Left ventricle myocardium inferior (tissue), 1 donor: Measurements from ENCODE around the gene EHBP1L1. TPM values are rescaled to one million over a fixed set of nuclear protein-coding genes. Genes with fewer than 3 reads are reported as not detected.
A peak's percentile ranks its signal among the peaks of the same experiment; 100 is the strongest.

ENCODE experiments used
- DNase-seq: peaks from one replicate; pipeline ENCODE4 v3.0.0-alpha.2; 2020
- H3K27ac ChIP-seq: fragments of 200-600 bp; replicated peaks from 2 replicates; pipeline ENCODE4 v1.8.0; 2021
- H3K27me3 ChIP-seq: fragments of 200-600 bp; 2 replicates; pipeline ENCODE4 v1.8.0; 2021; ENCODE audit warnings: low read depth
- H3K36me3 ChIP-seq: fragments of 200-600 bp; 2 replicates; pipeline ENCODE4 v1.8.0; 2021
- H3K4me1 ChIP-seq: fragments of 200-600 bp; 2 replicates; pipeline ENCODE4 v1.8.0; 2021
- H3K4me3 ChIP-seq: fragments of 200-600 bp; 2 replicates; pipeline ENCODE4 v1.8.0; 2021; ENCODE audit warnings: mild to moderate bottlenecking, moderate library complexity
- H3K9me3 ChIP-seq: fragments of 200-600 bp; replicated peaks from 2 replicates; pipeline ENCODE4 v1.8.0; 2021
- CTCF ChIP-seq: fragments of 200-600 bp; IDR thresholded peaks from 2 replicates; pipeline ENCODE4 v1.8.0; 2021; ENCODE audit warnings: antibody characterized with exemption, mild to moderate bottlenecking, borderline replicate concordance
- intact Hi-C: fragments of 100-400 bp; cut with micrococcal nuclease; formaldehyde crosslinking; loops from one replicate; pipeline ENCODE4 v1.11.0; 2022
- total RNA-seq: library from RNA; stranded (reverse); fragmentation: NEBNext Ultra II Directional; extraction: Animal tissue kit (Norgen Biotek cat#: 25700); gene quantifications from one replicate; pipeline ENCODE4 v1.2.1, GENCODE V29; 2021
- donor health status: DM: no; HTN: yes; CAD: no; lungs with severe emphysema.

Gene EHBP1L1
- total RNA-seq, 1 donor from 2014 or later: 69.5 TPM

- Histone ChIP-seq H3K9me3 (no peaks in the 10 kb centered on the region), H3K4me3 (no peak overlapping the region), H3K4me1 (peaks cover 41% of the 10 kb centered on the region), H3K27me3 (no peaks in the 10 kb centered on the region), H3K27ac (no peak overlapping the region), H3K36me3 (peaks cover 80% of the 10 kb centered on the region)
- no peak for DNase-seq
- no peak for TF ChIP-seq CTCF
- intact Hi-C loops: no loop called here
Measured at GRCh38 chr11:65634109-65634436, 58.2 kb downstream of the EHBP1L1 start.

GRCh38 chr11:65634440-65634839 lies 58.6 kb downstream of the EHBP1L1 start:
- Histone ChIP-seq H3K4me3 (no peak overlapping the region), H3K36me3 (peaks cover 77% of the 10 kb centered on the region), H3K4me1 (peaks cover 45% of the 10 kb centered on the region), H3K27ac (no peak overlapping the region), H3K27me3 (no peaks in the 10 kb centered on the region), H3K9me3 (no peaks in the 10 kb centered on the region)
- TF ChIP-seq CTCF: no peak
- no peak for DNase-seq
- intact Hi-C loops: no loop called here

- no peak overlapping the region for H3K4me3 ChIP-seq
- no peak overlapping the region for H3K27ac ChIP-seq
- no peak for TF ChIP-seq CTCF
- intact Hi-C loops: no loop called here
- no peaks in the 10 kb centered on the region for H3K9me3 ChIP-seq
- peaks cover 70% of the 10 kb centered on the region for H3K36me3 ChIP-seq
- DNase-seq: no peak
- peaks cover 45% of the 10 kb centered on the region for H3K4me1 ChIP-seq
- H3K27me3 ChIP-seq: no peaks in the 10 kb centered on the region
Measured at GRCh38 chr11:65634905-65635731, 59.3 kb downstream of the EHBP1L1 start.

DNA sequence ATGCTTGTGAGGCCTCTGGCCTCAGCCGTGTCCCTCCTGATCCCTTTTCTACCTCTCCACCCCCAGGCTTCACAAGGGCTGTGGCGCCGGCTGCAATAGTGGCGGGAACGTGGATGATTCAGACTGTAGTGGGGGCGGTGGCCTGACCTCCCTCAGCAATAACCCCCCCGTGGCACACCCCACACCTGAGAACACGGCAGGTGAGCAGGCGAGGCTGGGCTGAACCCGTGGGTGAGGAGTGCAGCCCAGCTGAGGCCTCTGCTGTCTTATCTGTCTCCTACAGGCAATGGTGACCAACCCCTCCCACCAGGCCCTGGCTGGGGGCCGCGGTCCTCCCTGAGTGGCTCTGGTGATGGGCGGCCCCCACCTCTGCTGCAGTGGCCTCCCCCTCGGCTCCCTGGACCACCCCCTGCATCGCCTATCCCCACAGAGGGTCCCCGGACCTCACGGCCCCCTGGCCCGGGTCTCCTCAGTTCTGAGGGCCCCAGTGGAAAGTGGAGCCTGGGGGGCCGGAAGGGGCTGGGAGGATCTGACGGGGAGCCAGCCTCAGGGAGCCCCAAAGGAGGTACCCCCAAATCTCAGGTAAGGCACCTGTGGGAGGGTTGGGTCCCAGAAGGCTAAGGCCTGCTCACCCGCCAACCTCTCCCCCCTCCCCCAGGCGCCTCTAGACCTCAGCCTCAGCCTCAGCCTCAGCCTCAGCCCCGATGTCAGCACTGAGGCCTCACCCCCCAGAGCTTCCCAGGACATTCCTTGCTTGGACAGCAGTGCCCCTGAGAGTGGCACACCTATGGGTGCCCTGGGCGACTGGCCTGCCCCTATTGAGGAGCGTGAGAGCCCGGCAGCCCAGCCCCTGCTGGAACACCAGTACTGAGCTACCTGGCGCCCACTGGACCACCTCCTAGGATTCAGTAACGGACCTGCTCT lies 60.5 kb downstream of the EHBP1L1 start:
- Histone ChIP-seq H3K9me3 (no peaks in the 10 kb centered on the region), H3K27me3 (no peaks in the 10 kb centered on the region), H3K4me3 (no peak overlapping the region), H3K36me3 (peaks cover 65% of the 10 kb centered on the region), H3K4me1 (peaks cover 51% of the 10 kb centered on the region), H3K27ac (peak overlapping the region; percentile 95)
- no peak for DNase-seq
- intact Hi-C loops: no loop called here
- no peak for TF ChIP-seq CTCF

DNA sequence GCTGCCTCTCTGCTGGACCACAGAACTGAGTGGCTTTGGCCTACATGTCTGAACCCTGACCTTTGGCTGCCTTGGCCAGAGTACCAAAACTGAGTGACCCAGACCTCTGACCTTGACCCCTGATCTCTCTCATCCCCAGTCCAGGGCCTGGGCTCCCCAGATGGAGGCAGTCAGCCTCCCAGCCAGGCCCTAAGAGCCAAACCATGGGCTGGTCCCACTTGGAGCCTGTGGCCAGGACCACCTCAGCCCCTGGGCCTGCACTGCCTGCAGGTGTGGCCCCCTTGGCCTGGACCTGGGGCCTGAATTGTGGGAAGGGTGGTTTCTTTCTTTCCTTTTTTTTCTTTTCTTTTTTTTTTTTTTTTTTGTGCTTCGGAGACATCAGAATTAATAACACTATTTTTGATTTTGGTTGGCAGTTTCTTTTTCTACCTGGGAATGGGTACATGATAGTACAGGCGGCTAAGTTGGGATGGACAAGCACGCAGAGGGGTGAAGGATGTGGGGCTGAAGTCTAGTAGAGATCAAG lies 61.2 kb downstream of the EHBP1L1 start:
- peak overlapping the region; percentile 81 for H3K4me3 ChIP-seq
- H3K27ac ChIP-seq: peak overlapping the region; percentile 95
- H3K4me1 ChIP-seq: peaks cover 58% of the 10 kb centered on the region
- intact Hi-C loops: no loop called here
- H3K9me3 ChIP-seq: no peaks in the 10 kb centered on the region
- TF ChIP-seq CTCF: no peak
- peaks cover 65% of the 10 kb centered on the region for H3K36me3 ChIP-seq
- DNase-seq: no peak
- H3K27me3 ChIP-seq: no peaks in the 10 kb centered on the region
